ENCODE results near the gene ALS2CL.

Gene ALS2CL

DNA sequence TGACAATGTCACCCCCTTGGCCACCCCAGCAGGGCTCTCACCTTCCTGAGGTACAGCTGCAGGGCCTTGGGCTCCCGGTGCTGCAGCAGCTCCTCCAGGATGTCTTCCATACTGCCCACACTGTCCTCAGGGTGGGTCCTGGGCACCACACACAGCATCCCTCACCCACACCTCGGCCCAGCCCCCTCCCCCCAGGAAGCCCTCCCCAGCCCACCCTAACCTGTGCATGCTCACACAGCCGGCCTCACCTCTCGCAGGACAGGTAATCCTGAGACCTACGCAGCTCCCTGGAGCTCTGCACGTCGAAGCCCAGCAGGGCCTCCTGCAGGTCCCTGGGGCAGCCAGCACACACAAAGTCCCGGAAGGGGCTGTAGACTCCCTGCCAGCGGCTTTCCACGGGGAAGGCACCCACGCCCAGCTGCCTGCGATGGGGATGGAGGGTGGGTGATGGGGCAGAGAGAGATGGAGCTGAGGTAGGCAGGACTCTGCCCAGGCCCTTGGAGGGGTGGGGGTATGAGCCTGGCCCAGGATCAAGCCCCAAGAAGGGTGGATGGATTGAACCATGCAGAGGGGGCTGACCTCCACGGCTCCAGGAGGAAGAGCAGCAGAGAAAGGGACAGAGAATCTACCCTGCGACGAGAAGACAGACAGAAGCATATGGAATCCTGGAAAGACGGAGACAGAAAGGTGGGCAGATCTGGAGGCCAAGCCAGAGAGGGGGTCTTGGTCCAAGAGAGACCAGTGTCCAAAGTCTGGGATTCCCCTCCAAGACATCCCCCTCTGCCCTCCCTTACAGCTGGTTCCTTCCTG is 16.7 kb downstream of the ALS2CL start:
- no peak for DNase-seq

DNA sequence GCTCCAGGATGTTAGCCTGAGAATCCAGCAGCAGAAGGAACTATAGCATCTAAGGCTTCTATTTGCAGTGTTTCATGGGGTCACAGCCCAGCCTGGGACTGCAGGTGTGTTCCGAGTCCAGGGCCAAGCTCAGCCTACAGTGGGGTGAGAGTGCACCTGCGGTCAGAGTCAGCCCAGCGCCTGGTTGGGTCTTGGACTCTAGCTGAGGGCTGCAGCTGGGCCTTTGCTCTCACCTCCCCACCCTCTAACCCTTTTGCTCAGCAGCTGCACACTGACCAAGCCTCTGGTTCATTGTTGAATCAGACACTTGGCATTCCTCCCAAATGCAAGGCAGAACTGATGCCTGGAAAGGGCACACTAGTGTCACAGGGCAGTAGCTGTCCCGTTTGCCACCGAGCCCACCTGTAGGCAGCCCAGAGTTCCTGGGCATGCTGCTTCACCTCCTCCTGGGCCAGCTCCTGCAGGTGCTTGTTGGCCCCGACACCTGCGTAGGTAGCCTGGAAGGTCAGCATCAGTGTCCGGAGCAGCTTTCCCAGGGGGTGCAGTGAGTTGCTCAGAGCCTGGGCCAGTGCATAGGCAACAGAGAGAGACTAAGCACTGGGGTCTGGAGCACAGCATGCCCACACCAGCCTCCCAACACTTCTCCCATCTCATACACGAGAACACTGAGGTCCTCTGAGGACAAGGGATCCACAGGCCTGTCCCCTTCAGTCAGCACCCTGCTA is 17.5 kb downstream of the ALS2CL start:
- DNase-seq: no peak

- no peak for DNase-seq
Measured at GRCh38 chr3:46675426-46675825, 18.1 kb downstream of the ALS2CL start.

- peak; percentile 12 for DNase-seq
Measured at GRCh38 chr3:46674031-46674845, 19.2 kb downstream of the ALS2CL start.

GRCh38 chr3:46673151-46674030 is 20.1 kb downstream of the ALS2CL start:
- DNase-seq: peak; percentile 13

DNA sequence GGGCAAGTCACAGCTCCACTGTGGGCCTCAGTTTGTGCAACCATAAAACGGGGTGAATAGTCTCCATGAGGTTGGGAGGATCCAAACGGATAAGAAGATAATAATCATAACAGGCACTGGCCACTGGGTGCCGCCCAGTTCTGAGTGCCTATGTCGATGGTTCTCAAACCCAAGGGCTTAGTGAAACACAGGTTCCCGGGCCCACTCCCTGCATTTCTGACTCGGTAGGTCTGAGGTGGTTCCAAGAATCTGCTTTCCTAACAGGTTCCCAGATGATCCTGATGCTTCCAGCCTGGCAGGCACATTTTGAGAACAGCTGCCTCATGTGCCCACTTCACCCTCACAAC is 21.2 kb downstream of the ALS2CL start:
- DNase-seq: peak; percentile 9

GRCh38 chr3:46671541-46672348 is 21.7 kb downstream of the ALS2CL start:
- peak; percentile 17 for DNase-seq

- no peak for DNase-seq
Measured at GRCh38 chr3:46670891-46671427, 22.5 kb downstream of the ALS2CL start.

GRCh38 chr3:46670000-46670890 is 23.2 kb downstream of the ALS2CL start:
- no peak for DNase-seq

- DNase-seq: peak; percentile 12
Measured at GRCh38 chr3:46669191-46669999, 24.1 kb downstream of the ALS2CL start.

- DNase-seq: no peak
Measured at GRCh38 chr3:46668591-46668990, 24.9 kb downstream of the ALS2CL start.

- peak; percentile 8 for DNase-seq
Measured at GRCh38 chr3:46668116-46668515, 25.4 kb downstream of the ALS2CL start.

DNA sequence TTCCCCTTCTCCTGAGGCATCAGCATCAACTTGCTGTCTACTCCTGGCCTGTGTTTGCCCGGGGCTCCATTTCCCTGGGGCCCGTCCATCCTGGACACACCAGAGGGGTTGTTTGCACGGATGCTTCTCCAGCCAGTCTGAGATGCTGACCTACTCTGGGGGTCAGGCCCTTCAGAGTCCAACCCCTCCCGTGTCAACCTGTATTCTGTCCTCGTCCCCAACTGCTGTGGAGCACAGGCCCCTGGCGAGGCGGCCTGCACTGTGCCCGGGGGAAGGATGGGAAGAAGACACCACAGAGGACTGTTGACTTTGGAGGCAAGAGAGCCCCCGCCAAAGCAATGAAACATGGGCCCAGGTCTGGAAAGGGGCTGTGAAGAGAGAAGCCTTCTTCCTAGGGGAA is 25.8 kb downstream of the ALS2CL start:
- DNase-seq: no peak

DNA sequence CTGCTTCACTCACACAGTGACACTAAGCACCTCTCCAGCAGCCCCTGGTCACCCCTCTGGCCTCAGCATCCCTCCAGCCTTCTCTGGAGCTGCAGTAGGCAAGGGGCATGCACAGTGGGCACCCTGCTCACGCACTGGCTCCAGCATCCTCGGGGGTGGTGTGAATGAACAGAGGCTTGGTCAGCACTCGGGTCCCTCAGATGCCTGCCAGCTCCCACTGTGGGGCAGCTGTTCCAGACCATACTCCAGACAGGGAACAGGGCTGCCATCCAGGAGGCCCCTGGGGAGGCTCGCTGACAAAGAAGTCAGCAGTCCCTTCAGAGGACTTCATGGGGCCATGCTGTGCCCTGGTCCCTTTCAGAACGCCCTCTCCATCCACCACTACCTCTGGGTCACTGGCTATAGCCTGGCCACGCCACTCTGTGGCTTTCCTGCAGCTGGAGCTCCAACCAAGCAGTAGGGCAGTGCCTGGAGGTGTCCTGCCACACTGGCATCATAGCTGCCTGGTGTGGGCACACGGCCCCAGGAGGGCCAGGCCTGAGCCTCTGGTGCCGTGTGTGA is 26.3 kb downstream of the ALS2CL start:
- DNase-seq: peak; percentile 10

GRCh38 chr3:46666453-46666845 is 27.0 kb downstream of the ALS2CL start:
- no peak for DNase-seq

DNA sequence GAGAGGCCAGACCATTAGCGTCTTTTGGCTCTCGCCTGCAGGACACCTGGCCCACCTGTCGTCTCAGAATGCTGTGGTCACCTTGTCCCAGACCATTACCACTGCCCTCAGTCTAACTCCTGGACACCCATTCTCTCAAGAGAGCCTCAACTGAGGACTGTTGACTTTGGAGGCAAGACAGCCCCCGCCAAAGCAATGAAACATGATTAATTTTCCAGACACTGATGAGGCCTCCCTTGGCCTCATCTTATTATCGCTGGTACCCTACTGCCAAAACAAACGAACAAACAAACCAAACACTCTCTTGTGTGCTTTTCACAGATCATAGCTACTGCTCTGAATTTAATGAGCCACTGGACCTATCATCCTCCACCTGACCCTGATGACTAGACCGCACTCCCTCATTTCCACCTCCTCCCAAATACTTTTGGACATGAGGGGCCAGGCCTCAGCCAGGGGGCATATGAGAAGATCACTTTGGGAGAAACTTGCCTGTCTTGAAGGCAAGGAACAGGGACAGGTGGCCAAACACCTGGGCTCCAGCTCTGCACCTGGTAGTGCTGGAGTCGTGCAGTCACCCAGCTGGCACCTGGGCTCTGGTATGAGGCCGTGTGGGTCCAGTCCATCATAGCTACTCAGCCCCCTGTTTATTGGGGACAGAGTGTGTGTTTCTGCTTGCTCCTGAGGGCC is 27.6 kb downstream of the ALS2CL start:
- DNase-seq: peak; percentile 18

- no peak for DNase-seq
Measured at GRCh38 chr3:46664971-46665762, 28.3 kb downstream of the ALS2CL start.

All from right hindlimb (tissue), 1 donor.